ENCODE data around the gene ICAM4. TPM values are rescaled to one million over a fixed set of nuclear protein-coding genes. Genes with fewer than 3 reads are reported as not detected.

The ICAM4 gene
- total and polyA plus RNA-seq, 2 donors (not counting 3 experiments of a cell fraction or from before 2014, with no cell fraction given): 0.44 to 0.49 TPM

DNA sequence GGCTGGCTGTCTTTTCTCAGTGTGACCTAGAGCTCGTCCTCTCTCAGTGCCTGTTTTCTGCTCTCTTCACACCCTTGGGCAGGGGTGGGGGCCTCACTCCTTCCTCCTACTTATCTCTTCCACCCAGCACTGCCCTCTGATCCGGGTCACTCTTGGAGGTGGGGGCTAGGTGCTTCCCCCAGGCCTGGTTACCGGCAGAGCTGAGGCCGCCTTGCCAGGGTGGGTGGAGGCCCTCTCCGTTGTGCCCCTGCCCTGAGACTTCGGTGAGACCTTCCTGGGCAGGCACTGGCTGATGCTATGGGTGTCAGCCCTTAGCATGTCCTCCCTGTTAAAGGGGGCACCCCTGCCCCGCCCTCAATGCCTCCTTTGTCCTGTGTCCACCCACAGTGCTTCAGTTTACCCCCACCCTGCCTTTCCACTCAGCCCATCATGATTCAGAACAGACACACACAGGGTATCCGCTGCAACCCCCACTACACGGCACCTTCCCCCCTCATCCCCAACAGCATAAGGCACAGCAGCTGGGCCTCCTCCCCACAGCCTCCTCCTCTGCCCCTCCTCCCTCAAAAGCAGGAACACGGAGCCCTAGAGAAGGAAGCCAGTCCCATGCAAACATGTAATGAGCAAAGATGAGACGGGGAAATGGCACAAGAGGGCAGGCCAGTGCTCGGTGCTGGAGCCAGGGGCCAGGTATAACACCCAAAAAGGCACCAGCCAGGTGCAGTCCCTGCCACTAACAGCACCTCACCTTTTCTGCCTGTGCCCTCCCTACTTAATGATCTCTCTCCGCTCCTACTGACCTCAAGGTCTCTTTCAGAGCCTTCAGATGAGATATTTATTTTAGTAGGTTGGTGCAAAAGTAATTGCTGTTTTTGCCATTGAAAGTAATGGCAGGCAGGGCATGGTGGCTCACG lies 13.0 kb downstream of the ICAM4 start:
- Histone ChIP-seq H4K20me1 (replicated peaks; ENCODE audit: control insufficient read depth, extremely low read depth, insufficient read depth, low read length) (no peaks in the 10 kb centered on the region), H3K4me1 (ENCODE audit: control insufficient read depth, extremely low read depth, insufficient read depth, low read length) (peaks cover 3% of the 10 kb centered on the region), H3K36me3 (ENCODE audit: control insufficient read depth in 2 of 2, extremely low read depth in 1 of 2, insufficient read depth in 2 of 2, low read length in 2 of 2) (no peaks in the 10 kb centered on the region), H3K9me3 (replicated peaks; ENCODE audit: control insufficient read depth, insufficient read depth, low read length) (no peaks in the 10 kb centered on the region), H3K9me1 (replicated peaks; ENCODE audit: control insufficient read depth, extremely low read depth, insufficient read depth, low read length) (no peaks in the 10 kb centered on the region), H3K79me2 (ENCODE audit: control insufficient read depth, insufficient read depth, low read length) (no peaks in the 10 kb centered on the region), H3K4me3 (replicated peaks in 1 of 3; ENCODE audit: insufficient read depth in 1 of 3, low read depth in 1 of 3, low read length in 3 of 3) (no peak overlapping the region), H2AFZ (ENCODE audit: low read depth, low read length) (peak overlapping the region; percentile 28), H3K4me2 (ENCODE audit: insufficient read depth, low read length) (no peak overlapping the region), H3K27ac (ENCODE audit: insufficient read depth, low read depth, low read length) (no peak overlapping the region), H3K27me3 (ENCODE audit: control insufficient read depth in 2 of 2, insufficient read depth in 2 of 2, low read length in 2 of 2) (peaks cover 12 to 15% of the 10 kb centered on the region in 2 experiments), H3K9ac (replicated peaks; ENCODE audit: extremely low read depth, insufficient read depth, low read length) (no peak overlapping the region)
- CTCF ChIA-PET: interaction anchor here (0.6 to 1.6 kb wide), 3 partner anchors 41 to 208 kb away, joined by 3 read pairs; no protein-coding TSS in a partner anchor
- POLR2A ChIA-PET: interaction anchor here (0.6 to 1.2 kb wide), 2 partner anchors 10 to 29 kb away, joined by 3 to 4 read pairs; partner anchors contain the start of gene ICAM1
- intact Hi-C loops (cut with micrococcal nuclease) (no loop called here), dilution Hi-C loops (cut with MboI; ENCODE audit: extremely low pct_ligation_motif_present, low sequenced_read_pairs) (no loop called here)
- BruUV-seq (replicated peaks): no TSS peak
- DNase-seq (ENCODE audit: low read depth, low spot score) (no peak), FAIRE-seq (no peak)
- TF ChIP-seq, protein P1, sequence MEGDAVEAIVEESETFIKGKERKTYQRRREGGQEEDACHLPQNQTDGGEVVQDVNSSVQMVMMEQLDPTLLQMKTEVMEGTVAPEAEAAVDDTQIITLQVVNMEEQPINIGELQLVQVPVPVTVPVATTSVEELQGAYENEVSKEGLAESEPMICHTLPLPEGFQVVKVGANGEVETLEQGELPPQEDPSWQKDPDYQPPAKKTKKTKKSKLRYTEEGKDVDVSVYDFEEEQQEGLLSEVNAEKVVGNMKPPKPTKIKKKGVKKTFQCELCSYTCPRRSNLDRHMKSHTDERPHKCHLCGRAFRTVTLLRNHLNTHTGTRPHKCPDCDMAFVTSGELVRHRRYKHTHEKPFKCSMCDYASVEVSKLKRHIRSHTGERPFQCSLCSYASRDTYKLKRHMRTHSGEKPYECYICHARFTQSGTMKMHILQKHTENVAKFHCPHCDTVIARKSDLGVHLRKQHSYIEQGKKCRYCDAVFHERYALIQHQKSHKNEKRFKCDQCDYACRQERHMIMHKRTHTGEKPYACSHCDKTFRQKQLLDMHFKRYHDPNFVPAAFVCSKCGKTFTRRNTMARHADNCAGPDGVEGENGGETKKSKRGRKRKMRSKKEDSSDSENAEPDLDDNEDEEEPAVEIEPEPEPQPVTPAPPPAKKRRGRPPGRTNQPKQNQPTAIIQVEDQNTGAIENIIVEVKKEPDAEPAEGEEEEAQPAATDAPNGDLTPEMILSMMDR (IDR thresholded peaks at IDR 0.05; ENCODE audit: extremely low read depth in 1 of 2, insufficient read depth in 1 of 2, low read depth in 1 of 2, low read length in 2 of 2): no peak
- TF ChIP-seq EZH2 (IDR thresholded peaks at IDR 0.05; ENCODE audit: borderline replicate concordance, low read depth, low read length, severe bottlenecking) (no peak), POLR2A (IDR thresholded peaks at IDR 0.05; ENCODE audit: low read depth, low read length) (no peak), GATA2 (IDR thresholded peaks at IDR 0.05; ENCODE audit: insufficient read depth, insufficient read length, low read depth, low read length) (no peak), POLR2AphosphoS5 (IDR thresholded peaks at IDR 0.05; ENCODE audit: insufficient read depth, low read depth, low read length) (no peak), FOS (IDR thresholded peaks at IDR 0.05; ENCODE audit: borderline replicate concordance, insufficient read depth, low read length) (no peak), MYC (IDR thresholded peaks at IDR 0.05; ENCODE audit: low read depth, low read length) (no peak), JUN (IDR thresholded peaks at IDR 0.05; ENCODE audit: borderline replicate concordance, insufficient read depth, insufficient read length, low read depth) (no peak)
- TF ChIP-seq, protein P2, sequence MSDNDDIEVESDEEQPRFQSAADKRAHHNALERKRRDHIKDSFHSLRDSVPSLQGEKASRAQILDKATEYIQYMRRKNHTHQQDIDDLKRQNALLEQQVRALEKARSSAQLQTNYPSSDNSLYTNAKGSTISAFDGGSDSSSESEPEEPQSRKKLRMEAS (IDR thresholded peaks at IDR 0.05; ENCODE audit: insufficient read depth, insufficient read length): no peak
